ENCODE results near the gene KCTD14. TPM values are rescaled to one million over a fixed set of nuclear protein-coding genes. Genes with fewer than 3 reads are reported as not detected.

Gene KCTD14
- total RNA-seq, 6 experiments from 2014 or later: 0.17 to 1.5 (median 0.64) TPM

DNA sequence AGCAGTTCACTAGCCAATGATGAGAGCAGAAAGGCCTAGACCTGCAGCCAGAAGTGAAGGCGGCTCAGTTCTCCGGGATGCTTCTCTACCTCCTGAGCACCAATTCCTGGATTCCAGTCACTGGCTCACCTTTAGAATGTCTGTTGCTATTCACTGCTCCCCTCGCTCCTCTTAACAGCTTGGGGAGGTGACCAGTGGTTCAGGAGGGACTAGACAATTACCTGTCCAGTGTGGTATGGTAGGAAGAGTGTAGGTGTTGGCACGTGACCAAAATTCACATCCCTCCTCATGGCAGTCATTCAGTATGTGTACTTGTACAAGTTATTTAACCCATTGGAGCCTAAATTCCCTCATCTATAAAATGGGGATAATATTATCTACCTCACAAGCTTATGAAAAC is 44.6 kb upstream of the KCTD14 start:
- DNase-seq: no peak
- TF ChIP-seq, protein P1, sequence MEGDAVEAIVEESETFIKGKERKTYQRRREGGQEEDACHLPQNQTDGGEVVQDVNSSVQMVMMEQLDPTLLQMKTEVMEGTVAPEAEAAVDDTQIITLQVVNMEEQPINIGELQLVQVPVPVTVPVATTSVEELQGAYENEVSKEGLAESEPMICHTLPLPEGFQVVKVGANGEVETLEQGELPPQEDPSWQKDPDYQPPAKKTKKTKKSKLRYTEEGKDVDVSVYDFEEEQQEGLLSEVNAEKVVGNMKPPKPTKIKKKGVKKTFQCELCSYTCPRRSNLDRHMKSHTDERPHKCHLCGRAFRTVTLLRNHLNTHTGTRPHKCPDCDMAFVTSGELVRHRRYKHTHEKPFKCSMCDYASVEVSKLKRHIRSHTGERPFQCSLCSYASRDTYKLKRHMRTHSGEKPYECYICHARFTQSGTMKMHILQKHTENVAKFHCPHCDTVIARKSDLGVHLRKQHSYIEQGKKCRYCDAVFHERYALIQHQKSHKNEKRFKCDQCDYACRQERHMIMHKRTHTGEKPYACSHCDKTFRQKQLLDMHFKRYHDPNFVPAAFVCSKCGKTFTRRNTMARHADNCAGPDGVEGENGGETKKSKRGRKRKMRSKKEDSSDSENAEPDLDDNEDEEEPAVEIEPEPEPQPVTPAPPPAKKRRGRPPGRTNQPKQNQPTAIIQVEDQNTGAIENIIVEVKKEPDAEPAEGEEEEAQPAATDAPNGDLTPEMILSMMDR (IDR thresholded peaks at IDR 0.05): no peak
- no peak overlapping the region for H3K27ac Mint-ChIP-seq
- H3K36me3 Mint-ChIP-seq (ENCODE audit: low read depth): peaks cover 28% of the 10 kb centered on the region
- H3K4me1 Mint-ChIP-seq (ENCODE audit: low read depth): peaks cover 16% of the 10 kb centered on the region
- no peak overlapping the region for H3K4me3 Mint-ChIP-seq
- no peaks in the 10 kb centered on the region for H3K9me3 Mint-ChIP-seq
- H3K27me3 Mint-ChIP-seq (ENCODE audit: insufficient read depth): no peaks in the 10 kb centered on the region; the same call in none of the 2 replicates

DNA sequence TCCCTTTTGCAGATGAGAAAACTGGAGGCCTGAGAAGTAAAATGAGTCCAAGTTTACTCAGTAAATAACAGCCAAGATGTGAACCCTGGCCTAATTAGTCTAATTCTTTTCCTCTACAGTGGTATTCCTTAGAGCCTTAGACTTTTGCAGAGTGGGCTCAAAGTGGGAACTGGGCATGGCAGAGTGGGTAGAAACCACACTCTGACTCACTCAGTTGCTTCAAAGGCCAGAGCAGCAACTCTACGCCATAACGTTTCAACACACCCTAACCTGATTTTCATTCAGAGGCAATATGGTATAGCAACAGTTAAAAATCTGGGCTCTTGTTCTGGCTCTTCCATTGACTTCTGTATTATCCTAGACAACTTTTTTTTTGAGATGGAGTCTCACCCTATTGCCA is 43.4 kb upstream of the KCTD14 start:
- Mint-ChIP-seq H3K36me3 (ENCODE audit: low read depth) (peaks cover 22% of the 10 kb centered on the region), H3K4me1 (ENCODE audit: low read depth) (peaks cover 10% of the 10 kb centered on the region), H3K4me3 (no peak overlapping the region), H3K27me3 (ENCODE audit: insufficient read depth) (no peaks in the 10 kb centered on the region; the same call in none of the 2 replicates), H3K27ac (no peak overlapping the region), H3K9me3 (no peaks in the 10 kb centered on the region)
- no peak for DNase-seq
- TF ChIP-seq, protein P1 (IDR thresholded peaks at IDR 0.05): no peak

DNA sequence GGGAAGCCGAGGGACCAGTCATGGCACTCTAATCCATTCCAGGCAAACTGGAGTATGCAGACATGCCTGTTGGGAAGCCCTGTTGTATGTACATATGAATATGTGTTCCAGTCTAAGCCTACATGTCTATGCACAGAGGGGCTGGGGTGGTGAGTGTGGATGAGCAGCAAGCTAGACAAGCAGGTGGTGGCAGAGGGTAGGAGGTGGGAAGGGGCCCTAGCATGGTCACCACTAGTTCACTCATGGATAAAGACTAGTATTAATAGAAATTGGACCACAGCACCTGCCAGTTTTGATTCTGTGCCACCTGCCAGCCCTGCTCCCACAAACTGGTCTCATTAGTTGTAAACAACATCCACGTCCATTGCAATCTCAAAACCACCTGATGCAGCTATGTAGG is 42.1 kb upstream of the KCTD14 start:
- Mint-ChIP-seq H3K27me3 (ENCODE audit: insufficient read depth) (no peaks in the 10 kb centered on the region; the same call in none of the 2 replicates), H3K9me3 (no peaks in the 10 kb centered on the region), H3K4me3 (no peak overlapping the region), H3K4me1 (ENCODE audit: low read depth) (peaks cover 10% of the 10 kb centered on the region; the same call in 1 of the 2 replicates), H3K36me3 (ENCODE audit: low read depth) (peaks cover 22% of the 10 kb centered on the region), H3K27ac (no peak overlapping the region)
- no peak for DNase-seq
- TF ChIP-seq, protein P1 (IDR thresholded peaks at IDR 0.05): no peak

DNA sequence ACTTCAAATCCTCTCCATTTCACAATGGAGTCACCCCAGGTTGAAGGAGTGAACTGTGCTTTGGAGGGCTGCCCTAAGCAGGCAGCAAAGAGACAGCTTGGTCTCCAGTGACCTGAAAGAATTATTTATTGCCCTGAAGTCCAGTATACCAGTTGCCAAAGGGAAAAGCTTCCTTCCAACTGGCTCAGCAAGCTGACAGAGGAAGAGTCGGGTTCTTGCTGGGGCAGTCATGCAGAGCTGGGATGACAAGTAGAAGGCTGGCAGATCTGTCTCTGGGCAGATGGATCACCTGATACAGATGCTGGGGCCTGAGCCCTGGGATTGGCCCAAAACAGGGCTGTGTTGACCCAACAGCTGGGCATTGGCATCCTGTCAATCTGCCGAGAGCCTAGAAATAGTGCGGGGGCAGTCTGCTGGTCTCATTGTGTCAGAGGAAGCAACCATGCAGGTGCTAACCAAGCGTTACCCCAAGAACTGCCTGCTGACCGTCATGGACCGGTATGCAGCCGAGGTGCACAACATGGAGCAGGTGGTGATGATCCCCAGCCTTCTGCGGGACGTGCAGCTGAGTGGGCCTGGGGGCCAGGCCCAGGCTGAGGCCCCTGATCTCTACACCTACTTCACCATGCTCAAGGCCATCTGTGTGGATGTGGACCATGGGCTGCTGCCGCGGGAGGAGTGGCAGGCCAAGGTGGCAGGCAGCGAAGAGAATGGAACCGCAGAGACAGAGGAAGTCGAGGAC is 40.5 kb upstream of the KCTD14 start, which contains the start of gene THRSP:
THRSP (plus strand) TSS at position 422 of the 742 bp plus-strand sequence; CDS start at position 443, 21 bp downstream.
- H3K27ac Mint-ChIP-seq: no peak within 1 kb of the TSS
- peaks cover 12% of the 10 kb centered on the region for H3K36me3 Mint-ChIP-seq (ENCODE audit: low read depth)
- TF ChIP-seq, protein P1 (IDR thresholded peaks at IDR 0.05): no peak
- H3K27me3 Mint-ChIP-seq (ENCODE audit: insufficient read depth): no peaks in the 10 kb centered on the region; the same call in none of the 2 replicates
- DNase-seq: no peak
- H3K4me1 Mint-ChIP-seq (ENCODE audit: low read depth): peaks cover 10% of the 10 kb centered on the region; the same call in 1 of the 2 replicates
- H3K9me3 Mint-ChIP-seq: no peaks in the 10 kb centered on the region
- no peak within 1 kb of the TSS; the same call in 1 of the 2 replicates for H3K4me3 Mint-ChIP-seq

DNA sequence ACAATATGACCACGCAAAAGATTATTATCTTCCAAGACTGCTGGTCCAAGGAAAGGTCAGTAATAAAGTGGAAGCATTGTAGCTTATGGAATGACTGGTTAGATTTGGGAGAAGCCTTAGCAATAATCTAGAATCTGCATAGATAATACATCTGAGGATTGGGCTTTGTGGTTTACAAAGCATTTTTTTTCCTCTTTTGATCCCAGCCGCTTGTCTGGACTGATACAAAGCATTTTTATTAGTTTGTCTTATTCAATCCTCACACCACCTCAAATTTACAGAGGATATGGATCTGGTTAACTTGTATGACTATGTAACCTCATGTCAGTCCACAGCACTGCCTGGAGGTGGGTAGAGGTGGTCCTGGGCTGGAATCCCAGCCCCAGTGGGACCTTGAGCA is 39.6 kb upstream of the KCTD14 start:
- H3K27ac Mint-ChIP-seq: no peak overlapping the region
- no peak for DNase-seq
- H3K36me3 Mint-ChIP-seq (ENCODE audit: low read depth): peaks cover 6% of the 10 kb centered on the region
- TF ChIP-seq, protein P1 (IDR thresholded peaks at IDR 0.05): no peak
- H3K9me3 Mint-ChIP-seq: no peaks in the 10 kb centered on the region
- H3K27me3 Mint-ChIP-seq (ENCODE audit: insufficient read depth): no peaks in the 10 kb centered on the region; the same call in none of the 2 replicates
- no peak overlapping the region for H3K4me3 Mint-ChIP-seq
- H3K4me1 Mint-ChIP-seq (ENCODE audit: low read depth): peaks cover 10% of the 10 kb centered on the region; the same call in 1 of the 2 replicates
